Sigmoid colon (tissue), 7 donors: ENCODE results near the gene TMEM53. TPM values are rescaled to one million over a fixed set of nuclear protein-coding genes. Genes with fewer than 3 reads are reported as not detected.

Experiments
- DNase-seq: peaks from one replicate; pipeline ENCODE4 v3.0.0-alpha.2; 2019
- H3K27ac ChIP-seq, 4 donors: fragments of 200-600 bp; sonication (generic); one replicate each; pipeline ENCODE4 v1.5.1; 2016 to 2019; ENCODE audit warnings: mild to moderate bottlenecking in 1 of 4
- H3K27me3 ChIP-seq, 3 donors: fragments of 200-600 bp; sonication (generic); one replicate each; pipeline ENCODE4 v1.5.1; 2019; ENCODE audit warnings: mild to moderate bottlenecking in 1 of 3
- H3K36me3 ChIP-seq, 4 donors: fragments of 200-600 bp; sonication (generic); one replicate each; pipeline ENCODE4 v1.5.1; 2016 to 2019
- H3K4me1 ChIP-seq, 4 donors: fragments of 200-600 bp; sonication (generic); one replicate each; pipeline ENCODE4 v1.5.1; 2017 to 2019
- H3K4me3 ChIP-seq, 4 donors: fragments of 200-600 bp; sonication (generic); one replicate each; pipeline ENCODE4 v1.5.1; 2017 to 2019; ENCODE audit warnings: mild to moderate bottlenecking in 2 of 4, moderate library complexity in 1 of 4
- H3K9me3 ChIP-seq, 4 donors: fragments of 200-600 bp in 3 of 4; sonication (generic) in 3 of 4; one replicate each; pipeline versions ENCODE4 v1.5.1 to v1.6.1; 2013 to 2019
- EP300 ChIP-seq, 4 donors: sonication (generic); formaldehyde crosslinking; IDR thresholded peaks; one replicate each; pipeline ENCODE4 v1.6.1; 2017; ENCODE audit warnings: antibody characterized with exemption in 4 of 4
- POLR2A ChIP-seq, 2 donors: fragments of 450-650 bp; IDR thresholded peaks; one replicate each; pipeline ENCODE4 v1.6.1; 2016; ENCODE audit warnings: antibody characterized with exemption in 2 of 2, mild to moderate bottlenecking in 2 of 2, moderate library complexity in 2 of 2
- POLR2AphosphoS5 ChIP-seq, 4 donors: sonication (generic); formaldehyde crosslinking; IDR thresholded peaks; one replicate each; pipeline ENCODE4 v1.6.1; 2017; ENCODE audit warnings: antibody characterized with exemption in 4 of 4
- WGBS, 2 donors: extraction: QIAGEN DNeasy Blood & Tissue Kit; methylation state at CpG; one replicate each; pipeline ENCODE4 v1.1.7; 2013; 5-methylcytosine and 5-hydroxymethylcytosine counted together
- intact Hi-C: fragments of 100-400 bp; cut with DNase I; formaldehyde crosslinking; loops from one replicate; pipeline ENCODE4 v1.15.1; 2023
- polyA plus RNA-seq, 3 donors: library from polyadenylated mRNA; stranded (reverse); fragments of 200-250 nt; gene quantifications; one replicate each; pipeline ENCODE4 v1.2.3, GENCODE V29; 2013
- total RNA-seq, 4 donors: library from RNA; depleted of rRNA; stranded (reverse); fragments of >200 nt; gene quantifications; one replicate each; pipeline ENCODE4 v1.1.0, GENCODE V29; 2016
- TF ChIP-seq, protein P1 (sequence below), 4 experiments: fragments of 450-650 bp in 3 of 4; fragments of 200-600 bp in 1 of 4; IDR thresholded peaks; one replicate each; pipeline ENCODE4 v1.5.1; 2016 to 2019; ENCODE audit warnings: antibody characterized with exemption in 4 of 4, mild to moderate bottlenecking in 3 of 4, moderate library complexity in 2 of 4
- donor health status: healthy with polysubstance abuse.
- donor health status: Bipolar disorder and iron deficiency.
- donor health status: healthy.

Gene TMEM53
- total and polyA plus RNA-seq, 7 donors = 1.7 to 29.7 (median 5.6) TPM

DNA sequence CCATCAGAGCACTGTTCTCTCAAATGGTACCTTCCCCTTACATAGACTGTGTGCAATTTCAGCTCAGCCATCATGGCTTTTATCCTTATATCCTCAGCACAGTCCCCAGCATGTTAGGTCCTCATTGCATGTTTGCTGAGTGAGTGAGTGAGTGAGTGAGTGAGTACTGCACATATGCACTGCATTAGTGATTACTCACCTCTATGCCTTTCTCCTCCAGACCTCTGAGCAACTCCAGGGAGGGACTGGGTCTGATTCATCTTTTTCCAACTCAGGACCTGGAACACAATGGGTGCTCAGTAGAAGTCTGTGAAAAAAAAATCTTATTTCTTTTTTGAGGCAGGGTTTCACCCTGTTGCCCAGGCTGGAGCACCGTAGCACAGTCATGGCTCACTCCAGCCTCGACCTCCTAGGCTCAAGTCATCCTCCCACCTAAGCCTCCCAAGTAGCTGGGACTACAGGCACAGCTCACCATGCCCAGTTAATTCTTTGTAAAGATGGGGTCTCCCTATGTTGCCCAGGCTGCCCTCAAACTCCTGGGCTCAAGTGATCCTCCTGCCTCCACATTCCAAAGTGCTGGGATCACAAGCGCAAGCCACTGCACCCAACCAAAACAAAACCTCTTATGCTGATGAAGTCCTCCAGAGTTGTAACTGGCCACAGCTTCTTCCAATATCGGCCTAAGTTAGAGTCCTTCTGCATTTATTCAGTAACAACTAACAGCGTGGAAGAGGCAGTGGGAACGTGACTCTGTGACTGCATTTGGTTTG, 33.0 kb upstream of the TMEM53 start:
- Histone ChIP-seq H3K27me3 (no peaks in the 10 kb centered on the region), H3K4me3 (no peak overlapping the region), H3K27ac (no peak overlapping the region), H3K4me1 (peaks cover 0 to 8% (median 0%) of the 10 kb centered on the region in 4 donors), H3K36me3 (no peaks in the 10 kb centered on the region), H3K9me3 (no peaks in the 10 kb centered on the region)
- WGBS, 2 donors = 87 to 91% methylated on average over 6 of the region's 6 CpGs
- intact Hi-C loops = no loop called here
- TF ChIP-seq POLR2A (IDR thresholded peaks at IDR 0.05) = no peak
- TF ChIP-seq, protein P1, sequence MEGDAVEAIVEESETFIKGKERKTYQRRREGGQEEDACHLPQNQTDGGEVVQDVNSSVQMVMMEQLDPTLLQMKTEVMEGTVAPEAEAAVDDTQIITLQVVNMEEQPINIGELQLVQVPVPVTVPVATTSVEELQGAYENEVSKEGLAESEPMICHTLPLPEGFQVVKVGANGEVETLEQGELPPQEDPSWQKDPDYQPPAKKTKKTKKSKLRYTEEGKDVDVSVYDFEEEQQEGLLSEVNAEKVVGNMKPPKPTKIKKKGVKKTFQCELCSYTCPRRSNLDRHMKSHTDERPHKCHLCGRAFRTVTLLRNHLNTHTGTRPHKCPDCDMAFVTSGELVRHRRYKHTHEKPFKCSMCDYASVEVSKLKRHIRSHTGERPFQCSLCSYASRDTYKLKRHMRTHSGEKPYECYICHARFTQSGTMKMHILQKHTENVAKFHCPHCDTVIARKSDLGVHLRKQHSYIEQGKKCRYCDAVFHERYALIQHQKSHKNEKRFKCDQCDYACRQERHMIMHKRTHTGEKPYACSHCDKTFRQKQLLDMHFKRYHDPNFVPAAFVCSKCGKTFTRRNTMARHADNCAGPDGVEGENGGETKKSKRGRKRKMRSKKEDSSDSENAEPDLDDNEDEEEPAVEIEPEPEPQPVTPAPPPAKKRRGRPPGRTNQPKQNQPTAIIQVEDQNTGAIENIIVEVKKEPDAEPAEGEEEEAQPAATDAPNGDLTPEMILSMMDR (IDR thresholded peaks at IDR 0.05) = no peak
- TF ChIP-seq EP300 (IDR thresholded peaks at IDR 0.05) = no peak
- TF ChIP-seq POLR2AphosphoS5 (IDR thresholded peaks at IDR 0.05) = no peak
- no peak for DNase-seq

DNA sequence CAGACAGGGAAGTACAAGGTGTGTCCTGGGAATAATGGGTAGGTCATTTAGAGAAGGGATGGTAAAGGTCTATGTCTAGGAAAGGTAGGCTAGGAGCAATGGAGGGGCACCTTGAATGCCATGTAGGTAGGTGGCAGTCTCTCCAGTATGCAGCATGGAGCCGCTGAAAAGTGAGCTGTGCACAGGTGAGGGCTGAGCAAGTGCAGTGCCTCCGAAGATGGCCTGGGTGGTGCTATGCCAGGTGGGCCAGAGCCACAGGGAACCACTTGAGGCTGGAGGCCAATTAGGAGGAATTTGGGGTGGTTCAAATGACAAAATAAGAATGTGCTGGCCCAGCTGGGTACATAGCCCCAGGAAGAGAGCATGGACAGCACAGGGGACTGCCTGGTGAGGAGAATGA, 31.7 kb upstream of the TMEM53 start:
- Histone ChIP-seq H3K27me3 (no peaks in the 10 kb centered on the region), H3K36me3 (no peaks in the 10 kb centered on the region), H3K4me3 (no peak overlapping the region), H3K27ac (no peak overlapping the region), H3K4me1 (peaks cover 0 to 8% (median 0%) of the 10 kb centered on the region in 4 donors), H3K9me3 (no peaks in the 10 kb centered on the region)
- 84 to 87% methylated on average over 2 of the region's 2 CpGs for WGBS, 2 donors
- DNase-seq = no peak
- TF ChIP-seq, protein P1 (IDR thresholded peaks at IDR 0.05) = no peak
- TF ChIP-seq POLR2A (IDR thresholded peaks at IDR 0.05) (no peak), POLR2AphosphoS5 (IDR thresholded peaks at IDR 0.05) (no peak), EP300 (IDR thresholded peaks at IDR 0.05) (no peak)
- intact Hi-C loops = no loop called here

DNA sequence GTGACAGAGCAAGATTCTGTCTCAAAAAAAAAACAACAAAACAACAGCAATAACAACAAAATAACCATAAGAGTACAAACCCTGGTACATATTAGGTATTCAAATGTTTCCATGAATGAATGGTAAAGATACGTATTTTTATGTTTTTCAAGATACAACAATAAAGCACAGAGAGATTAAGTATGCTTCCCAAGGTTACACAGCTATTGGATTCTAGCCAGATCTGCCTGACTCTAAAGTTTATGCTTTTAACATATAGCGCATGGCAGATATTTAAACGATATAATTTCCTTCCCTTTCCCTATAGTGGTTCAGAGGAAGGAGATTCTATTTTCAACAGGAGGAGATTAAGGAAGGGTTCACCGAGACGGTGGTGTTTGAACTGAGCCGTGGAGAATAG, 31.2 kb upstream of the TMEM53 start:
- H3K27ac ChIP-seq = no peak overlapping the region
- H3K36me3 ChIP-seq = no peaks in the 10 kb centered on the region
- H3K4me3 ChIP-seq = no peak overlapping the region
- H3K9me3 ChIP-seq = no peaks in the 10 kb centered on the region
- intact Hi-C loops = no loop called here
- 82 to 83% methylated on average over 6 of the region's 6 CpGs for WGBS, 2 donors
- TF ChIP-seq, protein P1 (IDR thresholded peaks at IDR 0.05) = no peak
- TF ChIP-seq POLR2AphosphoS5 (IDR thresholded peaks at IDR 0.05) (no peak), POLR2A (IDR thresholded peaks at IDR 0.05) (no peak), EP300 (IDR thresholded peaks at IDR 0.05) (no peak)
- no peak for DNase-seq
- no peaks in the 10 kb centered on the region for H3K27me3 ChIP-seq
- peaks cover 0 to 8% (median 0%) of the 10 kb centered on the region in 4 donors for H3K4me1 ChIP-seq

DNA sequence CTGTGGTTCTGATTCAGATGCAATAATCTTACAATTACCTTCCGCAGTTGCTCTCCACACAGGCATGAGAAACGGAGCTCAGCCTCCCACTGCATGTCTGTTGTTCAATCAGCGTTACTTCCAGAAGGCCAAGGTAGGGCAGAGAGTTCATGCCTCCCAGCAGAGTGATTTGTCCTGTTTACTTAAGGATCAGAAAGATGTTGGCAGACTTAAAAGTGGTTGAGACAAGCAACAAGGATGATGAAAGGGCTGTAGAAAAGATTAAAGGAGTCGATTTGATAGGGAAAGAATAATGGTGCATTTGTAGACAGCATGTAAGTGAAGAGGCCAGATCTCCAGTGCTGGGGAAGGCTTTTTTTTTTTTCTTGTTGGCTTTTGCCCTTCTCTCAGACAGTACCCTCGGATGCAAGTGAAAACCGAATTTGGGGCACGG, 26.9 kb upstream of the TMEM53 start:
- no peaks in the 10 kb centered on the region for H3K36me3 ChIP-seq
- no peak overlapping the region for H3K4me3 ChIP-seq
- TF ChIP-seq, protein P1 (IDR thresholded peaks at IDR 0.05) = no peak
- TF ChIP-seq EP300 (IDR thresholded peaks at IDR 0.05) (no peak), POLR2A (IDR thresholded peaks at IDR 0.05) (no peak), POLR2AphosphoS5 (IDR thresholded peaks at IDR 0.05) (no peak)
- WGBS, 2 donors = 78 to 86% methylated on average over 7 of the region's 7 CpGs
- DNase-seq = no peak
- intact Hi-C loops = no loop called here
- H3K27ac ChIP-seq = no peak overlapping the region
- H3K4me1 ChIP-seq = no peaks in the 10 kb centered on the region
- no peaks in the 10 kb centered on the region for H3K9me3 ChIP-seq
- H3K27me3 ChIP-seq = no peaks in the 10 kb centered on the region
